ENCODE measurements around the gene ZNF611. TPM values are rescaled to one million over a fixed set of nuclear protein-coding genes. Genes with fewer than 3 reads are reported as not detected.
A peak's percentile ranks its signal among the peaks of the same experiment; 100 is the strongest.
"Not testable (repeated sequence)": the region's sequence is repeated elsewhere in the genome, so short reads cannot be mapped to it uniquely, and the experiment has no call there.

The ZNF611 gene
- total RNA-seq = 10 to 100 TPM; 12.0 to 15.3 TPM

- H3K4me3 ChIP-seq = peak within 1 kb of the TSS; percentile 55 to 82
- H3K4me1 ChIP-seq (replicated peaks) = no peaks in the 10 kb centered on the region
- H3K36me3 ChIP-seq = no peaks in the 10 kb centered on the region
- DNase-seq (ENCODE audit: low spot score) = peak; percentile 98
- WGBS = 1% methylated on average over 38 of the region's 38 CpGs
- H3K9me3 ChIP-seq = no peaks in the 10 kb centered on the region
- intact Hi-C loops (cut with DNase I) = loop anchor here (2.0 to 10.0 kb wide), 2 partner anchors 44 to 210 kb away; partner anchors contain the start of gene ZNF808
- TF ChIP-seq CTCF (IDR thresholded peaks at IDR 0.05) (peak in 3 of 4 experiments; percentile 54 to 91 (median 89)), POLR2AphosphoS5 (IDR thresholded peaks at IDR 0.05) (peak; percentile 98), POLR2A (IDR thresholded peaks at IDR 0.05) (peak; percentile 94)
- H3K27ac ChIP-seq = peak within 1 kb of the TSS; percentile 79 to 91
- H3K27me3 ChIP-seq (replicated peaks; ENCODE audit: insufficient read depth) = no peaks in the 10 kb centered on the region
Measured at GRCh38 chr19:52734893-52735661, at the start of gene ZNF611. TSS of gene ZNF611 (minus strand) at chr19:52735044. CDS start at chr19:52715894, 19,150 bp downstream.

- H3K9me3 ChIP-seq; H3K4me1 ChIP-seq (replicated peaks); DNase-seq (ENCODE audit: low spot score); intact Hi-C loops (cut with DNase I); H3K27me3 ChIP-seq (replicated peaks; ENCODE audit: insufficient read depth); H3K36me3 ChIP-seq; H3K27ac ChIP-seq; H3K4me3 ChIP-seq: not testable (repeated sequence)
- 73% methylated on average over 2 of the region's 2 CpGs for WGBS
Measured at GRCh38 chr19:52782864-52783263, 48.0 kb upstream of the ZNF611 start.

GRCh38 chr19:52778811-52779210, 44.0 kb upstream of the ZNF611 start:
- H3K36me3 ChIP-seq = no peaks in the 10 kb centered on the region
- DNase-seq (ENCODE audit: low spot score) = no peak
- H3K27ac ChIP-seq = no peak overlapping the region
- H3K27me3 ChIP-seq (replicated peaks; ENCODE audit: insufficient read depth) = no peaks in the 10 kb centered on the region
- H3K9me3 ChIP-seq = no peaks in the 10 kb centered on the region
- no peak overlapping the region for H3K4me3 ChIP-seq
- intact Hi-C loops (cut with DNase I) = no loop called here
- WGBS = 75% methylated on average over 3 of the region's 3 CpGs
- no peaks in the 10 kb centered on the region for H3K4me1 ChIP-seq (replicated peaks)
- no peak for TF ChIP-seq CTCF (IDR thresholded peaks at IDR 0.05)
- TF ChIP-seq POLR2A (IDR thresholded peaks at IDR 0.05) = no peak
- no peak for TF ChIP-seq POLR2AphosphoS5 (IDR thresholded peaks at IDR 0.05)

- H3K4me1 ChIP-seq (replicated peaks); DNase-seq (ENCODE audit: low spot score); H3K27ac ChIP-seq; H3K9me3 ChIP-seq; H3K4me3 ChIP-seq; intact Hi-C loops (cut with DNase I); H3K27me3 ChIP-seq (replicated peaks; ENCODE audit: insufficient read depth); H3K36me3 ChIP-seq: not testable (repeated sequence)
- 54% methylated on average over 2 of the region's 2 CpGs for WGBS
Measured at GRCh38 chr19:52756447-52756846, 21.6 kb upstream of the ZNF611 start.

GRCh38 chr19:52749780-52750179, 14.9 kb upstream of the ZNF611 start:
- H3K4me1 ChIP-seq (replicated peaks) = peaks cover 3% of the 10 kb centered on the region
- H3K27me3 ChIP-seq (replicated peaks; ENCODE audit: insufficient read depth) = no peaks in the 10 kb centered on the region
- no peak overlapping the region for H3K4me3 ChIP-seq
- H3K27ac ChIP-seq = no peak overlapping the region
- no peak for DNase-seq (ENCODE audit: low spot score)
- no peaks in the 10 kb centered on the region for H3K36me3 ChIP-seq
- no peak for TF ChIP-seq POLR2AphosphoS5 (IDR thresholded peaks at IDR 0.05)
- TF ChIP-seq CTCF (IDR thresholded peaks at IDR 0.05) = no peak
- no peak for TF ChIP-seq POLR2A (IDR thresholded peaks at IDR 0.05)
- intact Hi-C loops (cut with DNase I) = loop anchor here (10.0 kb wide), 1 partner anchor 505 kb away; no protein-coding TSS in a partner anchor
- H3K9me3 ChIP-seq = no peaks in the 10 kb centered on the region
- WGBS = 39% methylated on average over 4 of the region's 4 CpGs
